ENCODE data around the gene RCAN2. TPM values are rescaled to one million over a fixed set of nuclear protein-coding genes. Genes with fewer than 3 reads are reported as not detected.
"Not testable (repeated sequence)": the region's sequence is repeated elsewhere in the genome, so short reads cannot be mapped to it uniquely, and the experiment has no call there.

The RCAN2 gene
- total RNA-seq, 1 experiment from 2014 or later, result 0.44 TPM

DNA sequence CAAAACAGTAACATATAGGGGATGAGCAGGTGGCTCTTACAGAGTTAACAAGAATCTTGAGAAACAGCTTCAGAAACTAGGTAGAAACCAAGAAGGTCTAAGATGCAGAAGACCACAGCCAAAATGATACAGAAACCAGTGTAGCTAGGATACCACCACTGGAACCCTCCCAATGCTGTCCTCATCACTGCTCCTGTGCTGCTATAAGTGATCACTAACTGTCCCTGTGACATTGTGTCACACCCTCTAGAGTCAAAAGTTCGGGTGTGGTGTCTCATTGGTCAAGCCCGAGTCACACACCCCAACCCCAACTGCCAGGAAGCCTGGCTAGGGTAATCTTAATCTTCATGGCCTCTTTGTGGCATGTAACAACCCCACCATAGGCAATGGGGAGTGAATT, 153.1 kb downstream of the RCAN2 start:
- TF ChIP-seq EZH2 (IDR thresholded peaks at IDR 0.05; ENCODE audit: low read depth), result no peak
- TF ChIP-seq, protein P1, sequence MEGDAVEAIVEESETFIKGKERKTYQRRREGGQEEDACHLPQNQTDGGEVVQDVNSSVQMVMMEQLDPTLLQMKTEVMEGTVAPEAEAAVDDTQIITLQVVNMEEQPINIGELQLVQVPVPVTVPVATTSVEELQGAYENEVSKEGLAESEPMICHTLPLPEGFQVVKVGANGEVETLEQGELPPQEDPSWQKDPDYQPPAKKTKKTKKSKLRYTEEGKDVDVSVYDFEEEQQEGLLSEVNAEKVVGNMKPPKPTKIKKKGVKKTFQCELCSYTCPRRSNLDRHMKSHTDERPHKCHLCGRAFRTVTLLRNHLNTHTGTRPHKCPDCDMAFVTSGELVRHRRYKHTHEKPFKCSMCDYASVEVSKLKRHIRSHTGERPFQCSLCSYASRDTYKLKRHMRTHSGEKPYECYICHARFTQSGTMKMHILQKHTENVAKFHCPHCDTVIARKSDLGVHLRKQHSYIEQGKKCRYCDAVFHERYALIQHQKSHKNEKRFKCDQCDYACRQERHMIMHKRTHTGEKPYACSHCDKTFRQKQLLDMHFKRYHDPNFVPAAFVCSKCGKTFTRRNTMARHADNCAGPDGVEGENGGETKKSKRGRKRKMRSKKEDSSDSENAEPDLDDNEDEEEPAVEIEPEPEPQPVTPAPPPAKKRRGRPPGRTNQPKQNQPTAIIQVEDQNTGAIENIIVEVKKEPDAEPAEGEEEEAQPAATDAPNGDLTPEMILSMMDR (conservative IDR thresholded peaks at IDR 0.05), result no peak
- no TSS peak for BruUV-seq (replicated peaks)
- ChIA-PET POLR2A (ENCODE audit: unreplicated experiment) (no interaction called here), CTCF (no interaction called here)
- Histone ChIP-seq H3F3A (ENCODE audit: insufficient read depth, low read depth) (no peaks in the 10 kb centered on the region), H3K4me1 (replicated peaks; ENCODE audit: insufficient read depth) (no peaks in the 10 kb centered on the region), H3K79me2 (ENCODE audit: low read depth) (no peaks in the 10 kb centered on the region), H3K27me3 (ENCODE audit: insufficient read depth, low read depth) (no peaks in the 10 kb centered on the region), H3K4me3 (no peak overlapping the region), H3K9me3 (ENCODE audit: insufficient read depth, low read depth) (no peaks in the 10 kb centered on the region), H3K9me2 (ENCODE audit: insufficient read depth) (no peaks in the 10 kb centered on the region; the same call in 1 of the 2 replicates), H3K27ac (no peak overlapping the region), H3K4me2 (no peak overlapping the region), H2AFZ (no peak overlapping the region), H4K20me1 (ENCODE audit: insufficient read depth) (no peaks in the 10 kb centered on the region), H3K36me3 (ENCODE audit: low read depth) (no peaks in the 10 kb centered on the region)
- no peak for DNase-seq
- intact Hi-C loops (cut with micrococcal nuclease; ENCODE audit: unreplicated experiment), result no loop called here

- no peaks in the 10 kb centered on the region for H3F3A ChIP-seq (ENCODE audit: insufficient read depth, low read depth)
- ChIA-PET CTCF (no interaction called here), POLR2A (ENCODE audit: unreplicated experiment) (no interaction called here)
- H3K4me3 ChIP-seq, result no peak overlapping the region
- intact Hi-C loops (cut with micrococcal nuclease; ENCODE audit: unreplicated experiment), result no loop called here
- no peak overlapping the region for H3K27ac ChIP-seq
- no peaks in the 10 kb centered on the region; the same call in 1 of the 2 replicates for H3K9me2 ChIP-seq (ENCODE audit: insufficient read depth)
- no peak overlapping the region for H2AFZ ChIP-seq
- no peak for DNase-seq
- no peaks in the 10 kb centered on the region for H3K27me3 ChIP-seq (ENCODE audit: insufficient read depth, low read depth)
- no TSS peak for BruUV-seq (replicated peaks)
- no peak overlapping the region for H3K4me2 ChIP-seq
- no peaks in the 10 kb centered on the region for H3K79me2 ChIP-seq (ENCODE audit: low read depth)
- H4K20me1 ChIP-seq (ENCODE audit: insufficient read depth), result no peaks in the 10 kb centered on the region
- H3K4me1 ChIP-seq (replicated peaks; ENCODE audit: insufficient read depth), result no peaks in the 10 kb centered on the region
- H3K36me3 ChIP-seq (ENCODE audit: low read depth), result no peaks in the 10 kb centered on the region
- TF ChIP-seq EZH2 (IDR thresholded peaks at IDR 0.05; ENCODE audit: low read depth), result no peak
- no peaks in the 10 kb centered on the region for H3K9me3 ChIP-seq (ENCODE audit: insufficient read depth, low read depth)
These were observed 156.8 kb downstream of the RCAN2 start for GRCh38 chr6:46334442-46334841.

GRCh38 chr6:46333481-46333880, 157.8 kb downstream of the RCAN2 start:
- Histone ChIP-seq H3K9me2 (ENCODE audit: insufficient read depth) (no peaks in the 10 kb centered on the region), H4K20me1 (ENCODE audit: insufficient read depth) (no peaks in the 10 kb centered on the region), H3K4me2 (no peak overlapping the region), H3K4me3 (no peak overlapping the region), H2AFZ (no peak overlapping the region), H3K79me2 (ENCODE audit: low read depth) (no peaks in the 10 kb centered on the region), H3K9me3 (ENCODE audit: insufficient read depth, low read depth) (no peaks in the 10 kb centered on the region), H3K27ac (no peak overlapping the region), H3K36me3 (ENCODE audit: low read depth) (no peaks in the 10 kb centered on the region), H3K4me1 (replicated peaks; ENCODE audit: insufficient read depth) (no peaks in the 10 kb centered on the region), H3K27me3 (ENCODE audit: insufficient read depth, low read depth) (no peaks in the 10 kb centered on the region; the same call in 1 of the 2 replicates), H3F3A (ENCODE audit: insufficient read depth, low read depth) (no peaks in the 10 kb centered on the region)
- DNase-seq, result no peak
- POLR2A ChIA-PET (ENCODE audit: unreplicated experiment), result no interaction called here
- intact Hi-C loops (cut with micrococcal nuclease; ENCODE audit: unreplicated experiment), result no loop called here
- TF ChIP-seq, protein P1 (conservative IDR thresholded peaks at IDR 0.05), result no peak
- TF ChIP-seq EZH2 (IDR thresholded peaks at IDR 0.05; ENCODE audit: low read depth), result no peak
- BruUV-seq (replicated peaks), result no TSS peak
- CTCF ChIA-PET, result no interaction called here

DNA sequence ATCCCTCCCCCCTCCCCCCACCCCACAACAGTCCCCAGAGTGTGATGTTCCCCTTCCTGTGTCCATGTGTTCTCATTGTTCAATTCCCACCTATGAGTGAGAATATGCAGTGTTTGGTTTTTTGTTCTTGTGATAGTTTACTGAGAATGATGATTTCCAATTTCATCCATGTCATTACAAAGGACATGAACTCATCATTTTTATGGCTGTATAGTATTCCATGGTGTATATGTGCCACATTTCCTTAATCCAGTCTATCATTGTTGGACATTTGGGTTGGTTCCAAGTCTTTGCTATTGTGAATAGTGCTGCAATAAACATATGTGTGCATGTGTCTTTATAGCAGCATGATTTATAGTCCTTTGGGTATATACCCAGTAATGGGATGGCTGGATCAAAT, 158.8 kb downstream of the RCAN2 start:
- H3K79me2 ChIP-seq (ENCODE audit: low read depth); H3K27me3 ChIP-seq (ENCODE audit: insufficient read depth, low read depth); H3K9me3 ChIP-seq (ENCODE audit: insufficient read depth, low read depth); intact Hi-C loops (cut with micrococcal nuclease; ENCODE audit: unreplicated experiment); H3F3A ChIP-seq (ENCODE audit: insufficient read depth, low read depth); POLR2A ChIA-PET (ENCODE audit: unreplicated experiment); H2AFZ ChIP-seq; H3K4me3 ChIP-seq; H3K9me2 ChIP-seq (ENCODE audit: insufficient read depth); H3K4me1 ChIP-seq (replicated peaks; ENCODE audit: insufficient read depth); DNase-seq; H4K20me1 ChIP-seq (ENCODE audit: insufficient read depth); H3K36me3 ChIP-seq (ENCODE audit: low read depth); H3K27ac ChIP-seq; CTCF ChIA-PET; H3K4me2 ChIP-seq; BruUV-seq (replicated peaks): not testable (repeated sequence)

All from PC-9 (cell line).